Femur (tissue), 1 donor: ENCODE data around the gene MYH9.

Experiments
- DNase-seq: peaks from one replicate; pipeline ENCODE4 v3.0.0-alpha.2; 2017

Gene MYH9

DNA sequence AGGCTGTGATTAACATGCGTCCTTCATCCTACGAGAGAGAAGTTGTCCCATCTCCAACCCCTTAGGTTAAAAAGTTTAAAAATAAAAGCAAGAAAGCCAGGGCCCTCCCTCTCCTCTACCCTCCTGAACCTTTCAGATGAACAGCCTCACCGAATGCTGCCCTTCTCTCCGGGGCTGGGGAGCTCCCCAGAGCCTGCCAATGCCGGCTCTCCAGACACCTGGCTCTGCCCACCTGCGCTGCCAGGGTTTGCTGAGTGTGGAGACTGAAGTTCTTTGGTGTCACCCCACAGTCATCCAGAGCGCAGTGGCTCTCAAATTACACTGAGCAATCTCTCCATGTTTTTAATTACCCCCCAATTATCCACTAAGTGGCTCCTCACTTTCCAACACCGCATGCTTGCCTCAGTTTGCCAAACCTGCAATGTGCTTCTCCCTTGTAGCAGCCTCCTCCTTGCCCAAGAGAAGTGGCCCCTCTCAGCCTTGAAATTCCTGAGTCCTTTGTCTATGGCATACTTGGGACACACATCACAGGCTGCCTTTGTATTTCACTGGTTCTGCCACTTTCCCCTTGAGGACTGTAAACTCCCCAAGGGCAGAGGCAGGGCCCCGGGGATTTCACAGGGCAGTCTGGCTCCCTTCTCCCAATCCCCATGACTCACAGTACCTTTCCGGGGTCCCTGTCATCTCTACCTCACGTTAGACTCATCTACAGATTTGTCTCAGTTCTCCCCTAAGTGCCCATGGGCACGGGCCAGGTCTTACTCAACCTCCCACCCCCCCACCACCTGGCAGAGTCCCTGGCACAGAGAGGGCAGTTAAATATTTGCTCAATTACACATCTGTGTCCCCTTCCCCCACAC lies 2.0 kb downstream of the MYH9 start:
- DNase-seq, result no peak

GRCh38 chr22:36384766-36385481 lies 2.8 kb downstream of the MYH9 start:
- peak; percentile 45 for DNase-seq

GRCh38 chr22:36383110-36383581 lies 4.6 kb downstream of the MYH9 start:
- no peak for DNase-seq

DNA sequence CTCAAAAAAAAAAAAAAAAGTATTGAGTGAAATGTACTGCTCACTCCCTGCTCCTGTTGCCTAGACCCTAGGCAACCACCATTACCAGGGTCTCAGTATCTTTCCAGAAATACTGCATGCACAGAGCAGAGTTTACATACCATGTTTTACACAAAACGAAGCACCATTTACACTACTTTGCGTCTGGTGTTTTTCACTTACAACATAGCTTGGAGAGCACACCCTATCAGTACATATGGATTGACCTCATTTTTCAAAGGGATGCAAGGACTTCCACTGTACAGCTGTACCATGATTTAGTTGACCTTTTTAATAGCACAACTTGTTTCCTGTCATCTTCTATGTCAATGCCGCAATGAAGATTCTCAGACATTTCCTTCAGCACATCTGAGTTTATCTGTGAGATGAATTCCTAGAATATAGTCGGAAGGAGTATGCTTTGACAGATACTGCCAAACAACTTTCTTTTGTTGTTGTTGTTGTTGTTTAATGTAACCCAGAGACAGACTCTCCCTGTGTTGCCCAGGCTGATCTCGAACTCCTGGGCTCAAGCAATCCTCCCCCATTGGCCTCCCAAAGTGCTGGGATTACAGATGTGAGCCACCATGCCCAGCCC lies 6.1 kb downstream of the MYH9 start:
- DNase-seq, result no peak

DNA sequence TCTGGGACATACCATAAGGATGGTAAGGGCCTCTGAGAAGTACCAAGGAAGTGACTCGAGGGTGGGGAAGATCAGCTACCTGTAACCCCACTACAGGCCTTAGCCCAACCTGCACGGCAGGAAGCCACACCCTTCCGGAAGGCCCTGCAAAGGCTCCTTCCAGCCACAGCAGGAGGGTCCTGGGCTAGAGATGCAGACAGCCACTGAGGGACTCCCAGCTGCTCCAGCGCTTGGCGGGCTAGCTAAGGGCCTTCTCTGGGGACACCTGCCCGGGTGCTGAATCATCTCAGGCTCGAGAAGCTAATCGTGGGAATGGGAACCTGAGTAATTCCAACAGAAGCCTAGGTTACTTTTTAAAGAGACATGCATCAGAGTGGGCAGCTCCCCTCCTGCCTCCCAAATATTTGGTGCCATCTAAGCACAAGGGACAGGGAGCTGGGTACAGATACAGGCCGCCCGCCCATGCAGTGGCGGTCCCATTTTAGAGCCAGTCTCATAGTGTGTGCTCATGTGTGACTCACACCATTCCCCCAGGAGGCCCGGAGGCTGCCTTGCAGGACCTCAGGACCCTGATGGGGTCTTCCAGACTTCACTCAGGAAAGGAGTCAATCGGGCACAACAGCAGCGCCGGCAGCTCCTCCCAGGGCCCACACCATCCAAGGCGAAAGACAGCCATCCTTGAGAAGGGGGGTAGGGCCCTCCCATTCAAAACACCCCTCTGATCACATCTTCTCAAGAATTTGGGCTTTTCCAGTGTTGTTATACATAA lies 8.0 kb downstream of the MYH9 start:
- no peak for DNase-seq

GRCh38 chr22:36378869-36379217 lies 8.9 kb downstream of the MYH9 start:
- DNase-seq, result no peak

DNA sequence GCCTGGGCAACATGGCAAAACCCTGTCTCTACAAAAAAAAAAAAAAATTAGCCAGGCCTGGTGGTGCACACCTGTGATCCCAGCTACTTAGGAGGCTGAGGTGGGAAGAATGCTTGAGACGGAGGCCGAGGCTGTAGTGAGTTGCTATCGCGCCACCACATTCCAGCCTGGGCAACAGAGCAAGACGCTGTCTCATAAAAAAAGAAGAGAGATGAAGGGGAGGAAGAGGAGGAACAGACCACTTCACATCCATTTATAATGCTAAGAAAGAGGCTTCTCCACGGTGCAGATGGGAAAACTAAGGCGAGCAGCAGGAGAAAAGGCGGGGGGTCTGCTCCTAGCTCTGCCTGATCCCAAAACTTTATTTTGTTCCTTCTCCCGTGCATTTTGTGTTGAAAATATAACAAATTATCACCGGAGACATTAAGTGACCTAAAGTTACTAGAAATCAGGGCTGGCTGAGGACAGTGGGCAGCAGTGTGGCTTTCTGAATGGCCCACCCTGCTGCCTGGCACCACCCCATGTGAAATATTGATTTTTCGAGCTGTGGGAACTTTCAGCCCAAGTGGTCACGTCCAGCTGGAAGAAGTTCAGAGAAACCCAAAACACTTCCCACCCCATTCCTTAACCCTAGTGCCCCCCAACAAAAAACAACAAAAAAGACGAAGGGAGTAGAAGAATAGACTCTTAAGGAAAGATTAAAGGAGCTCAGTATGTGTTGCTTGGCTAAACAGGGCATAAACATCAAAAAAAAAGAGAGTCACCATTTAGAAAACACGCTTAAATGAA lies 9.5 kb downstream of the MYH9 start:
- no peak for DNase-seq

DNA sequence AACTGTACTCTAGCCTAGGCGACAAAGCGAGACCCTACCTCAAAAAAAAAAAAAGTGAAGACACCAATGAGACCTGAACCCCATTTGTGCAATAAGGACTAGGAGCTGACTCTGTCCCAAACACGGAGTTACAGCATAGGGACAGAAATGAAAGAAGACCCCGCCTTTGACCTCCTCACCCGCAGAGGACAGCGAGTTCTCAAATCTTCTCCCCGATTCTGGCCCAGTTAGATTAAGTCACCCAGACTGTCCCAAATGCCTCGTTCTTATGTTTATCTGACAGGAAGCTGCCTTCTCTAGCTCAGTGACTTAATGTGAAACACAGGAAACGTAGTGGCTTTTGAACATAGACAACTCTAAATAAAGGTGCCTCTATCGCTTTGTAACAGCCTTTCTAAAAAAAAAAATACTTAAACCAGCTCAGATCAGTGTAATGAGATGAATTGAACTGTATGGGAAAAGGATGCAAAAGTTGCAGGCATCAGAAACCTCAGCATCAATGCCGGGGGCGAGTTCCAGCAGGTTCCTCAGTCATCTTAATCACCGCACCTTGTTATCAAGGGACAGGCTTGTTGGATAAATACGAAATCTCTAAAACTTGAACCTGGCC lies 10.6 kb downstream of the MYH9 start:
- no peak for DNase-seq

- no peak for DNase-seq
Observed at GRCh38 chr22:36376265-36376664, 11.5 kb downstream of the MYH9 start.

DNA sequence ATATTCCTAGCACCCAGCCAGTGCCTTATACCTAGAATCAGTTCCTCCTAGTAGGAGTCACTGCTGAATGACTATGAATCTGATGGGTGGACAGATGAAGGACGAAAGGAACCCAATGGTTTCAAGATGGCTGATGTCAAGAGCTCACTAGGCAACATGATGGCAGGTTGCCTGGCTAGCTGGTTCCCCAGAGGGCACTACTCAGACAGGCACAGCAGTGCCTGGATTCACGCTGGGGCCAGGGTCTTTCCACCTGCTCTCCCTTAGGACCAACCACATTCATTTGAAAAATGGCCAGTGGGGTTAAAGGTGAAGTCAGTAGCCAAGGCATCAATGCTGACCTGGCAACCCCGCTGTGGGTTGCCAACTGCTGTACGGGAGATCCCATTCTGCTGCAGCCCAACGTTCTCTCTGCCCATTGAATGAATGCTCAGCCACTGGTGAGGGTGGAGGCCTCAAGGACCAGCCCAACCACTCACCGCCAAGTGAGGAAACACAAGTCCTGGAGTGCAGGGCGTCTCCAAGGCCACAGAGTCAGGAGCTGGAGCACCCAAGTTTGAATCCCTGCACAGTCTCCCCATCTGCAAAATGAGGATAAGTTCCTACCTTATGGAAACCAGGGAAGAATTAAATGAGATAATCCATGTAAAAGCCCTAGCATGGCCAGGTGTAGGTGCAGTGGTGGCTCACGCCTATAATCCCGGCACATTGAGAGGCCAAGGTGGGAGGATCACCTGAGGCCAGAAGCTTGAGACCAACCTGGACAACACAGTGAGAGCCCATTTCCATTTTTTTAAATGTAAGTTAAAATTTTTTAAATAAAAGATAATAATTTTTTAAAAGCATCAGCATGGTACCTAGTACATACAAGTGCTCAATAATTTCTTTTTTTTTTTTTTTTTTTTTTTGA lies 12.4 kb downstream of the MYH9 start:
- DNase-seq, result no peak

GRCh38 chr22:36374603-36375024 lies 13.2 kb downstream of the MYH9 start:
- DNase-seq, result no peak

DNA sequence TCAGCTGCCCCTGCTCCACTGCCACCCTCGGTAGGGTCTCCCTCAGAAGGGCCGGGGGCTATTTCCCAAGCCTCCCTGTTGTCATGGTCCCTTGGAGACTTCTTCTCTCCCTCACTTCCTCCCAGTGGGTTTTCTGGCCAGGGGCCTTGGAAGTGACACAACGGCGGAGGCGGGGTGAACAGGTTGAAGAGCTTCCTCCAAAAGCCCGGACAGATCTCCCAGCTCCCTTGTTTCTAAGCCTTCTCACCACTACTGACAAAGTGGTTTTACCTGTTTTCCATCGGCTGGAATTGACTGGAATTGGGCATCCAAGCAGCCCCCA lies 14.5 kb downstream of the MYH9 start:
- no peak for DNase-seq

- no peak for DNase-seq
Observed at GRCh38 chr22:36371920-36372319, 15.8 kb downstream of the MYH9 start.

DNA sequence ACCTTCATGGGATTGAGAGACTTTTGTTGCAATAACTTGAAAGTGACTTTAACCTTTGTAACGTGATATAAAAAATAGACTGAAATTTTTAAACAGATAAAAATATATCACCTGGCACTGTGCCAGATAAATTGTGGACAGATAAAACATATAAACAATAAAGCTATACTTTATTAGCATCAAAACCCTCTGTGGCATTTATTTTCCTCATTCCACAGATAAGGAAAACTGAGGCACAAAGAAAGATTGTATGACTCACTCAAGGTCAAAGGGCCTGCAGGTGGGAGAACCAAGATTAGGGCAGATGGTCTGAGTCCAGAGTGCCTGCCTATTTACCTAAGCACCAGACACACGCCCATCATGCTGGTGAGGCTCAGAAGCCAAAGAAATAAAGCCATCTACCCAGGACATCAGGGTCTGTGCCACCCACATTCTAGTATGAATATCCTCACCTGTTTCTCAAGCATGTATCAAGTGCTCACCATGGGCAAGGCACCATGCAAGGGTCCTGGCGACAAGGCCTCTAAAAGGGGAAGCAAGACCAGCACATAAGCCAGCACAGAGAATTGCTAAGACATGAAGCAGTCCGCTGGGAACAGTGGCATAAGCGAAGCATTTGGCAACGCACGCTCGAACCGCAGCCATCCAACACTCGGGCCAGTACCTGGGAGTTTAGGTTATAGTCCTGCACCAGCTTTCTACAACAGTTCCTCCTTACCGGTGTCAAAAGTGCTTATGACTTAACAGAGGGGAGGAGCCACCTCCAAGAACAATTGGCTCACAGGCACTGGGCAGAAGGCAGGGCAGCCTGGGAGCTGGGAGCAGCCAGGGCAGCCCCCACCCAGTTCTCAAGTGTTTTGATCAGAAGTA lies 17.6 kb downstream of the MYH9 start:
- no peak for DNase-seq

DNA sequence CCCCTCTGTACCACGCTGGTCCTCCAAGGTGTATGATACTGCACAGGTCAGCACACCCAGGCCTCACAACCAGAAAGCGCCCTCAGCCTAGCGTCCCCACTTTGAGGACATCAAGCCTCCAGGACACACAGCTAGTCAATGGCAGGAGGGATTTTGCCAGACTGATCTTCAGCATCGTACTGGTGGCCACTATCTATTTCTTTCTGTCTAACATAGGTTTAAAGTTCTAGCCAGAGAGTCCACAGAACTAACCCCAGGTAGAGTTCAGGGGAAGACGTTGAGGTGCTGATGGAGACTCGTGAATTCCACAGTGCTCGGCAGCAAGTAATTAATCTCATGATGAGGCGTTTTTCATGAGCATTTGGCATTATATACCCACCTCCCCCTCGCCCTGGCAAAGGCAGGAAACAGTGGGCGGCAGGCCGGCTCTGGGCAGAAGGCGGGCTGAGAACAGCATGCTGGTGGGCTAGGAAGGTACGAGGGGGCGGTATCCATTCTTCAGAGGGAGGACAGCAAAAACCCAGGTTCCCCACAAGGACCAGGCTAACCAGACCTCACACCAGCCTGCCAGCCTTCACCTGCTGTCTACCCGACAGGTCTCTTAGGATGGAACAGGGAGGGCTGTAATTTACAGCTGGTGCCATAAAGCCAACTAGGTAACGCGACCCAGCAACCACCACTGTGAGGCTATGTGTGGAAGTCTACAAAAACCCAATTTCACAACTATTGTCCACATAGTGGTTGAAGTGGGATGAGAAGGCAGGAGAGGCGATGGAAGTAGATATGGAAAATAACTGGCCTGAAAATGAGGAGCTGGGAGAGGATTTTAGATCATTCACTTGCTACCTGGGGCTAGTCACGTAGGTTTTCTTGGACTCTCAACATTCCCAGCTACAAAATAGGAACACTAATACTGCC lies 18.5 kb downstream of the MYH9 start:
- no peak for DNase-seq

GRCh38 chr22:36368359-36368983 lies 19.3 kb downstream of the MYH9 start:
- no peak for DNase-seq

- DNase-seq, result no peak
Observed at GRCh38 chr22:36367479-36367878, 20.3 kb downstream of the MYH9 start.

- no peak for DNase-seq
Observed at GRCh38 chr22:36367066-36367465, 20.7 kb downstream of the MYH9 start.
